Smooth muscle cell of trachea (primary cell): ENCODE results near the gene CMPK2. TPM values are rescaled to one million over a fixed set of nuclear protein-coding genes. Genes with fewer than 3 reads are reported as not detected.

Experiments used
- total RNA-seq: library from RNA; depleted of rRNA; stranded (reverse); fragments of >200 nt; gene quantifications from 2 replicates; pipeline ENCODE4 v1.2.1, GENCODE V29; 2014

Gene CMPK2, protein sequence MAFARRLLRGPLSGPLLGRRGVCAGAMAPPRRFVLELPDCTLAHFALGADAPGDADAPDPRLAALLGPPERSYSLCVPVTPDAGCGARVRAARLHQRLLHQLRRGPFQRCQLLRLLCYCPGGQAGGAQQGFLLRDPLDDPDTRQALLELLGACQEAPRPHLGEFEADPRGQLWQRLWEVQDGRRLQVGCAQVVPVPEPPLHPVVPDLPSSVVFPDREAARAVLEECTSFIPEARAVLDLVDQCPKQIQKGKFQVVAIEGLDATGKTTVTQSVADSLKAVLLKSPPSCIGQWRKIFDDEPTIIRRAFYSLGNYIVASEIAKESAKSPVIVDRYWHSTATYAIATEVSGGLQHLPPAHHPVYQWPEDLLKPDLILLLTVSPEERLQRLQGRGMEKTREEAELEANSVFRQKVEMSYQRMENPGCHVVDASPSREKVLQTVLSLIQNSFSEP
- total RNA-seq: 0.50 and 0.58 TPM in 2 replicates

GRCh38 chr2:6865346-6866274 is at the start of gene CMPK2:
Gene CMPK2, minus strand, starts transcription at chr2:6865907. Its CDS starts 211 bp downstream, at chr2:6865696.

DNA sequence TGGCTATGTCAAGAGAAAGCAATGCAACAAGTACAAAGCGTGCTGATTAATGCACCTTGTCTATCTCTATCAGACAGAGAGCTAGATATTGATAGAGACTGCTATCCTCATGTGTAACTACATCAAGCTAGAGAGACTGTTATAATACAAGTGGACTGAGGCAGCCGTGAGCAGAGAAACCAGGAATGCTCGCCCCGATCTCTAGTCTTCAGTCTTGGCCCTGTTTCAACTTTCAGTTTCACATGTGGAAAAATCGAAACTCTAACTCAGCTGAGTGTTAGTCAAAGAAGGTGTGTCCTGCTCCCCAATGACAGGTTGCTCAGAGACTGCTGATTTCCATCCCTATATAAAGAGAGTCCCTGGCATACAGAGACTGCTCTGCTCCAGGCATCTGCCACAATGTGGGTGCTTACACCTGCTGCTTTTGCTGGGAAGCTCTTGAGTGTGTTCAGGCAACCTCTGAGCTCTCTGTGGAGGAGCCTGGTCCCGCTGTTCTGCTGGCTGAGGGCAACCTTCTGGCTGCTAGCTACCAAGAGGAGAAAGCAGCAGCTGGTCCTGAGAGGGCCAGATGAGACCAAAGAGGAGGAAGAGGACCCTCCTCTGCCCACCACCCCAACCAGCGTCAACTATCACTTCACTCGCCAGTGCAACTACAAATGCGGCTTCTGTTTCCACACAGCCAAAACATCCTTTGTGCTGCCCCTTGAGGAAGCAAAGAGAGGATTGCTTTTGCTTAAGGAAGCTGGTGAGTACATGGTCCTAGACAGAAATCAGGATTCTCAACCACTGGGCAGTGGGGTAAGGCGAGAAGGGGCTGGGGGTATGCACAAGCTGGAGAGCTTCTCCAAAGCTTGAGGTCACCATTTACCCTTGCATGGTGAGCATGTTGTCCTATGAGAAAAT is 11.9 kb upstream of the CMPK2 start, which contains the start of gene RSAD2:
RSAD2 (plus strand) TSS at position 376 of the 903 bp plus-strand sequence; CDS start at position 400, 24 bp downstream.

Other genes with a start within 250 kb of the CMPK2 start
- 0.44 and 0.50 TPM in 2 replicates for gene RSAD2, start 11.9 kb upstream of the CMPK2 start, total RNA-seq
- gene RNF144A, start 51.5 kb upstream of the CMPK2 start, total RNA-seq: 0.99 and 2.0 TPM in 2 replicates